Measurements from ENCODE around the gene BEAN1.

GRCh38 chr16:66439051-66439730 is 12.1 kb downstream of the BEAN1 start:
- TF ChIP-seq CTCF (IDR thresholded peaks at IDR 0.05; ENCODE audit: insufficient read depth, low read depth, low read length) = no peak
- TF ChIP-seq EZH2 (IDR thresholded peaks at IDR 0.05; ENCODE audit: insufficient read depth, low read length) = no peak

Data from astrocyte (in vitro differentiated cells and primary cell).